GDM1 (cell line): ENCODE results near the gene JUND.

Source experiments
- DNase-seq: peaks from one replicate; lab custom pipeline; 2025; lab: John Stamatoyannopoulos, UW

JUND gene

DNA sequence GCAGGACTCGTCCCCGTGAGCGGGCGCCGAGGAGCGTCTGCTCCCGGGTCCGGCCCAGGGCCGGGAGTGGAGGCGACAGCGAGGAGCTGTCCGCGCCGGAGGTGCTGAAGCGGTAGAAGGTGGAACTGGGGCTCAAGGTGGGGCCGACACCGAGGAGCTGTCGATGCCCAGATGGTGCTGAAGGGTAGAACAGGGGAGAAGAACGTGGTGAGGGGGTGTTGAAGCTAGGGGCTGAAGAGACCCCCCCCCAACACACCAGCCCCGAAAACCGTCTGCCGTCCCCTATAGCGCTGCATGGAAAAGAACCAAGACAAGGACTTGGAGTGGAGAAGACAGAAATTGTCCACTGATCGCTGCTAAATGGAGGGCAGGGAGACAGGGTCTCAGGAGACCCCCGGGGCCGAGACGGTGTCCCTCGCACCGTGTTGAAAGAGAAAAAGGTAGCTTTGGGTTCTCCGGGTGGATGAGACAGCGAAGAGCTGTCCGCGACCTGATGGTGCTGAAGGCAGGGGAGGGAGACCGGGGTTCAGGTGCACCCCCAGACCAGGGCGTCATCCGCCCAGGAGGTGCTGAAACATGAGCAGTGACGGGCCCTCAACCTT is 48.1 kb downstream of the JUND start:
- peak; percentile 32 for DNase-seq

DNA sequence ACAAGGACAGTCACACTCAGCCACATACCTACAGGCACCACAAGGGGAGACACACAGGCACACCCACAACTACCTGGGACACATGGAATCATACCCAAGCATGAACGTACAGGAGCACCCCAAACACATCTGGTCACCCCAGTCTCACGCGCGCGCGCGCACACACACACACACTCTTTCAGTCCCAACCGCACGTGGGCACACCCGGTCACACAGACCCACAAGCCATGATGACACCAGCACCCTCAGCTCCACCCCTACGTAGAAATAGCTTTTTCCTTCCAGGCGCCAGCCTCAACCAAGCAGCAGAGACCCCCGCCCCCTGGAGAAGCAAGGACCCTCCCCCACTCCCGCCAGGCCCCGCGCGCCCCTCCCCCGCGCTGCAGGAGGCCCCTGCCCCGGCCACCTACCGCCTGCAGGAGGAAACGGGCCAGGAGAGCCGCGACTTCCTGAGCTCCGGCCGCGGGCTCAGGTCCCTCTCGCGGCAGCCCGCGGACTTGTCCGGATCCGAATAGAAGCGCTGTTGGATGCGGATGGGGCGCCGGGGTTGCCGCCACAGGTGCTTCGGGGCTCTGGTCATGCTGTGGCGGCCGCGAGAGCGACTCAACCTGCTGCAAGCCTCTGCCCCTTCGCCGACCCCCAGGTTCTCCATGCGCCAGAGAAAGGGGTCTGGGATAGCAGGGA is 48.7 kb downstream of the JUND start:
- no peak for DNase-seq

- DNase-seq = no peak
Measured at GRCh38 chr19:18231775-18232174, 49.6 kb downstream of the JUND start.

GRCh38 chr19:18230941-18231734 is 50.3 kb downstream of the JUND start:
- no peak for DNase-seq

GRCh38 chr19:18229915-18230314 is 51.5 kb downstream of the JUND start:
- DNase-seq = no peak
